SU-DHL-6 (cell line): Measurements from ENCODE around the gene ALDH9A1.

ENCODE experiments used
- H2AFZ ChIP-seq: fragments of 200-600 bp; sonication (generic); 2 replicates; pipeline ENCODE4 v1.6.1; 2014; ENCODE audit warnings: low read depth, mild to moderate bottlenecking, moderate library complexity, mixed read lengths, antibody characterized with exemption, low read length; ENCODE audit not compliant: severe bottlenecking
- H3F3A ChIP-seq: fragments of 200-600 bp; shearing (Covaris generic); 2 replicates; pipeline ENCODE4 v1.6.0; 2016; ENCODE audit warnings: antibody characterized with exemption, mild to moderate bottlenecking; ENCODE audit not compliant: insufficient read depth
- H3K27ac ChIP-seq: fragments of 200-600 bp; sonication (generic); 2 replicates; pipeline ENCODE4 v1.5.1; 2016; ENCODE audit warnings: low read depth, mild to moderate bottlenecking, low read length, moderate library complexity, mixed read lengths
- H3K27me3 ChIP-seq: fragments of 200-600 bp; sonication (generic), shearing (Covaris generic); 2 replicates; pipeline ENCODE4 v1.6.0; 2014; ENCODE audit warnings: mild to moderate bottlenecking, low read length
- H3K36me3 ChIP-seq: fragments of 200-600 bp; sonication (generic); 2 replicates; pipeline ENCODE4 v1.6.1; 2014; ENCODE audit warnings: mild to moderate bottlenecking, low read length, mixed read lengths
- H3K4me2 ChIP-seq: fragments of 300-600, 200-600 bp; shearing (Covaris generic), sonication (generic); 2 replicates; pipeline ENCODE4 v1.6.0; 2014; ENCODE audit warnings: low read length, low read depth, mild to moderate bottlenecking; ENCODE audit not compliant: poor library complexity, severe bottlenecking
- H3K4me3 ChIP-seq: fragments of 200-600 bp; sonication (generic); 2 replicates; pipeline ENCODE4 v1.5.1; 2014; ENCODE audit warnings: antibody characterized with exemption, low read length, mild to moderate bottlenecking, mixed read lengths; ENCODE audit not compliant: insufficient read depth, poor library complexity, severe bottlenecking
- H3K79me2 ChIP-seq: fragments of 200-600 bp; sonication (generic); 2 replicates; pipeline ENCODE4 v1.6.1; 2014; ENCODE audit warnings: mild to moderate bottlenecking, low read length, moderate library complexity; ENCODE audit not compliant: insufficient read depth
- H3K9ac ChIP-seq: fragments of 200-600 bp; sonication (generic); 2 replicates; pipeline ENCODE4 v1.7.0; 2014; ENCODE audit warnings: mild to moderate bottlenecking, low read length
- H3K9me2 ChIP-seq: fragments of 200-600 bp; sonication (generic); replicated peaks from 2 replicates; pipeline ENCODE4 v1.6.1; 2014; ENCODE audit warnings: low read length; ENCODE audit not compliant: insufficient read depth
- H3K9me3 ChIP-seq: fragments of 200-600 bp; sonication (generic); 2 replicates; pipeline ENCODE4 v1.6.1; 2014; ENCODE audit warnings: low read length, mixed read lengths; ENCODE audit not compliant: insufficient read depth
- H4K20me1 ChIP-seq: fragments of 200-600 bp; sonication (generic); 2 replicates; pipeline ENCODE4 v1.6.1; 2014; ENCODE audit warnings: low read depth, mild to moderate bottlenecking, antibody characterized with exemption, low read length, moderate library complexity, mixed read lengths
- EZH2phosphoT487 ChIP-seq: fragments of 200-600 bp; sonication (generic), shearing (Covaris generic); conservative IDR thresholded peaks from 2 replicates; pipeline ENCODE4 v1.6.1; 2018; ENCODE audit warnings: mild to moderate bottlenecking, antibody characterized with exemption, low read length, moderate library complexity, mixed read lengths
- TF ChIP-seq, protein P1 (sequence below): fragments of 200-600 bp; sonication (generic); IDR thresholded peaks from one replicate; pipeline ENCODE4 v1.5.1; 2017; ENCODE audit warnings: antibody characterized with exemption, mild to moderate bottlenecking, low read length, moderate library complexity; ENCODE audit not compliant: insufficient read depth, poor library complexity, severe bottlenecking

ALDH9A1 gene

GRCh38 chr1:165742194-165742593 is 43.8 kb upstream of the ALDH9A1 start:
- no peak for TF ChIP-seq EZH2phosphoT487
- TF ChIP-seq, protein P1, sequence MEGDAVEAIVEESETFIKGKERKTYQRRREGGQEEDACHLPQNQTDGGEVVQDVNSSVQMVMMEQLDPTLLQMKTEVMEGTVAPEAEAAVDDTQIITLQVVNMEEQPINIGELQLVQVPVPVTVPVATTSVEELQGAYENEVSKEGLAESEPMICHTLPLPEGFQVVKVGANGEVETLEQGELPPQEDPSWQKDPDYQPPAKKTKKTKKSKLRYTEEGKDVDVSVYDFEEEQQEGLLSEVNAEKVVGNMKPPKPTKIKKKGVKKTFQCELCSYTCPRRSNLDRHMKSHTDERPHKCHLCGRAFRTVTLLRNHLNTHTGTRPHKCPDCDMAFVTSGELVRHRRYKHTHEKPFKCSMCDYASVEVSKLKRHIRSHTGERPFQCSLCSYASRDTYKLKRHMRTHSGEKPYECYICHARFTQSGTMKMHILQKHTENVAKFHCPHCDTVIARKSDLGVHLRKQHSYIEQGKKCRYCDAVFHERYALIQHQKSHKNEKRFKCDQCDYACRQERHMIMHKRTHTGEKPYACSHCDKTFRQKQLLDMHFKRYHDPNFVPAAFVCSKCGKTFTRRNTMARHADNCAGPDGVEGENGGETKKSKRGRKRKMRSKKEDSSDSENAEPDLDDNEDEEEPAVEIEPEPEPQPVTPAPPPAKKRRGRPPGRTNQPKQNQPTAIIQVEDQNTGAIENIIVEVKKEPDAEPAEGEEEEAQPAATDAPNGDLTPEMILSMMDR: no peak
- H3K9me3 ChIP-seq: no peaks in the 10 kb centered on the region

GRCh38 chr1:165738794-165739193 is 40.4 kb upstream of the ALDH9A1 start:
- peaks cover 6% of the 10 kb centered on the region; the same call in 1 of the 2 replicates for H4K20me1 ChIP-seq
- H3K27me3 ChIP-seq: no peaks in the 10 kb centered on the region
- H3F3A ChIP-seq: peaks cover 6% of the 10 kb centered on the region
- no peak overlapping the region for H2AFZ ChIP-seq
- no peak overlapping the region for H3K4me3 ChIP-seq
- H3K9ac ChIP-seq: no peak overlapping the region
- H3K9me3 ChIP-seq: no peaks in the 10 kb centered on the region
- H3K27ac ChIP-seq: peak overlapping the region; percentile 34; the same call in 1 of the 2 replicates
- TF ChIP-seq, protein P1: no peak
- TF ChIP-seq EZH2phosphoT487: no peak
- peak overlapping the region; percentile 38 for H3K4me2 ChIP-seq
- peaks cover 19% of the 10 kb centered on the region; the same call in 1 of the 2 replicates for H3K36me3 ChIP-seq
- H3K9me2 ChIP-seq: no peaks in the 10 kb centered on the region
- peaks cover 15% of the 10 kb centered on the region for H3K79me2 ChIP-seq

More at GRCh38 chr1:165742194-165742593, 43.8 kb upstream of the ALDH9A1 start:
- no peak overlapping the region for H2AFZ ChIP-seq
- no peak overlapping the region for H3K4me2 ChIP-seq
- no peak overlapping the region for H3K4me3 ChIP-seq
- H3K27me3 ChIP-seq: no peaks in the 10 kb centered on the region
- H3K79me2 ChIP-seq: peaks cover 10% of the 10 kb centered on the region
- no peak overlapping the region for H3K27ac ChIP-seq
- H3F3A ChIP-seq: peaks cover 6% of the 10 kb centered on the region
- H3K9me2 ChIP-seq: no peaks in the 10 kb centered on the region
- no peak overlapping the region for H3K9ac ChIP-seq
- H3K36me3 ChIP-seq: peaks cover 19% of the 10 kb centered on the region; the same call in 1 of the 2 replicates
- peaks cover 6% of the 10 kb centered on the region; the same call in 1 of the 2 replicates for H4K20me1 ChIP-seq

DNA sequence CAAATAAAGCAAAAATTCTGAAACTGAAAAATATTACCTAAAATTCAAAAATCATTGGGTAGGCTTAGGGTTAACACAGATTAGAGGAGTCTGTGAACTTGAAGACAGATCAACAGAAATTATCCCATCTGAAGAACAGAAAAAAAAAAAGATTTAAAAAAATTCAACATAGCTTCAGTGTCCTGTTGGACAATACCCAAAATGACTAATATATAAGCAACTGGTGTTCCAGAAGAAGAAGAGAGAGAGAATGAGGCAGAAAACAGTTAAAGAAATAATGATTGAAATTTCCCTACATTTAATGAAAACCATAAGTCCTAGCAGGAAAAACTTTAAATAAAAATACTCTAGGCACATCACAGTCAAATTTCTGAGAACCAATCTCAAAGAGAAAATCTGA is 38.8 kb upstream of the ALDH9A1 start:
- Histone ChIP-seq H3K36me3 (peaks cover 11% of the 10 kb centered on the region; the same call in 1 of the 2 replicates), H3K9me2 (no peaks in the 10 kb centered on the region), H3K4me3 (no peak overlapping the region), H2AFZ (no peak overlapping the region), H3K4me2 (no peak overlapping the region), H3K79me2 (peaks cover 15% of the 10 kb centered on the region), H3K9me3 (no peaks in the 10 kb centered on the region), H3K9ac (no peak overlapping the region), H3K27me3 (no peaks in the 10 kb centered on the region), H3K27ac (no peak overlapping the region), H4K20me1 (peaks cover 6% of the 10 kb centered on the region; the same call in 1 of the 2 replicates), H3F3A (peaks cover 6% of the 10 kb centered on the region)
- TF ChIP-seq, protein P1: no peak
- TF ChIP-seq EZH2phosphoT487: no peak
